Measurements from ENCODE around the gene ZNF740. TPM values are rescaled to one million over a fixed set of nuclear protein-coding genes. Genes with fewer than 3 reads are reported as not detected.

Gene ZNF740
- total and polyA plus RNA-seq, 7 experiments from 2014 or later = 3.6 to 135 (median 45.6) TPM

DNA sequence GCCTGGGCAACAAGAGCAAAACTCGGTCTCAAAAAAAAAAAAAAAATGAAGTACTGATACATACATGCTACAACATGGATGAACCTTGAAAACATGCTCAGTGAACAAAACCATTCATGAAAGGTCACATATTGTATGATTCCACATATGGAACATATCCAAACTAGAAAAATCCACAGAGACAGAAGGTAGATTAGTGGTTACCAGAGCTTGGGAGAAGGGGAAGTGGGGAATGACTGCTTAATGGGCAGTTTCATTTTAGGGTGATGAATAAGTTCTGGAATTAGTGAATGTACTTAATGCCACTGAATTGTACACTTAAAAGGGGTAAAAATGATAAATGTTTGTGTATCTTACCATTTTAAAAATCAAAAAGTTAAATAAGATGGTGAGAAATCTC lies 23.8 kb downstream of the ZNF740 start:
- peaks cover 57 to 91% (median 78%) of the 10 kb centered on the region in 7 donors for H3K4me1 Mint-ChIP-seq
- H3K36me3 Mint-ChIP-seq = peaks cover 3 to 55% (median 10%) of the 10 kb centered on the region in 5 donors
- H3K4me3 Mint-ChIP-seq = peak overlapping the region; percentile 33 to 92 (median 84)
- Histone ChIP-seq H3K27me3 (ENCODE audit: control insufficient read depth in 2 of 2, insufficient read depth in 2 of 2, low read length in 2 of 2) (no peaks in the 10 kb centered on the region), H3K4me1 (ENCODE audit: control insufficient read depth in 2 of 2, insufficient read depth in 2 of 2, low read length in 2 of 2) (peaks cover 76 to 82% of the 10 kb centered on the region in 2 donors), H3K27ac (ENCODE audit: low read depth, low read length) (peak overlapping the region; percentile 85), H3K36me3 (ENCODE audit: control insufficient read depth in 2 of 3, insufficient read depth in 3 of 3, low read length in 3 of 3) (peaks cover 6 to 7% (median 6%) of the 10 kb centered on the region in 3 experiments), H3K4me3 (ENCODE audit: low read length) (no peak overlapping the region), H3K9me3 (ENCODE audit: control insufficient read depth in 2 of 3, low read length in 3 of 3) (no peaks in the 10 kb centered on the region)
- H3K27me3 Mint-ChIP-seq = no peaks in the 10 kb centered on the region
- H3K27ac Mint-ChIP-seq = peak overlapping the region in 8 of 9 donors; percentile 21 to 89 (median 86)
- POLR2A ChIA-PET = interaction anchor here (0.7 to 10.4 kb wide), 7 partner anchors 8 to 91 kb away, joined by 3 to 217 read pairs (median 5); partner anchors contain the start of genes CSAD, PFDN5 and ZNF740
- intact Hi-C loops (cut with micrococcal nuclease) = no loop called here
- DNase-seq = no peak
- CTCF ChIA-PET = interaction anchor here (0.8 to 10.2 kb wide), 6 partner anchors 7 to 1084 kb away, joined by 3 to 88 read pairs (median 4); partner anchors contain the start of gene ITGB7
- no peaks in the 10 kb centered on the region for H3K9me3 Mint-ChIP-seq
- no peak for ATAC-seq

GRCh38 chr12:53205747-53206419 lies 25.4 kb downstream of the ZNF740 start:
- no peaks in the 10 kb centered on the region for H3K9me3 ChIP-seq (ENCODE audit: control insufficient read depth in 2 of 3, low read length in 3 of 3)
- ChIA-PET POLR2A (interaction anchor here (0.6 to 9.7 kb wide), 10 partner anchors 7 to 258 kb away, joined by 3 to 103 read pairs (median 14); partner anchors contain the start of genes CSAD, MYG1, PFDN5 and ZNF740), CTCF (interaction anchor here (0.9 to 10.7 kb wide), 5 partner anchors 7 to 31 kb away, joined by 3 to 88 read pairs (median 4); partner anchors contain the start of genes CSAD and ZNF740)
- peak overlapping the region; percentile 83 to 92 (median 86) for H3K4me3 Mint-ChIP-seq
- peak in 1 of 9 donors; percentile 75 for DNase-seq
- H3K27ac Mint-ChIP-seq = peak overlapping the region; percentile 61 to 90 (median 87)
- H3K27ac ChIP-seq (ENCODE audit: low read depth, low read length) = peak overlapping the region; percentile 85
- H3K36me3 Mint-ChIP-seq = peaks cover 0 to 50% (median 7%) of the 10 kb centered on the region in 5 donors
- H3K4me1 Mint-ChIP-seq = peaks cover 53 to 84% (median 71%) of the 10 kb centered on the region in 7 donors
- no peaks in the 10 kb centered on the region for H3K9me3 Mint-ChIP-seq
- no peaks in the 10 kb centered on the region for H3K27me3 Mint-ChIP-seq
- no peaks in the 10 kb centered on the region for H3K27me3 ChIP-seq (ENCODE audit: control insufficient read depth in 2 of 2, insufficient read depth in 2 of 2, low read length in 2 of 2)
- intact Hi-C loops (cut with micrococcal nuclease) = loop anchor here (1.0 to 5.0 kb wide), 3 partner anchors 8 to 246 kb away; partner anchors contain the start of gene PCBP2 (in 1 of the 2)
- H3K36me3 ChIP-seq (ENCODE audit: control insufficient read depth in 2 of 3, insufficient read depth in 3 of 3, low read length in 3 of 3) = peaks cover 0 to 6% (median 0%) of the 10 kb centered on the region in 3 experiments
- peak overlapping the region; percentile 84 for H3K4me3 ChIP-seq (ENCODE audit: low read length)
- peak; percentile 68 for ATAC-seq
- peaks cover 63 to 73% of the 10 kb centered on the region in 2 donors for H3K4me1 ChIP-seq (ENCODE audit: control insufficient read depth in 2 of 2, insufficient read depth in 2 of 2, low read length in 2 of 2)

- DNase-seq (peak in 8 of 9 donors; percentile 59 to 72 (median 67)), ATAC-seq (peak; percentile 89)
- peak within 1 kb of the TSS; percentile 84 for H3K4me3 ChIP-seq (ENCODE audit: low read length)
- peak within 1 kb of the TSS; percentile 85 for H3K27ac ChIP-seq (ENCODE audit: low read depth, low read length)
- Mint-ChIP-seq H3K4me1 (peaks cover 51 to 76% (median 69%) of the 10 kb centered on the region in 7 donors), H3K36me3 (peaks cover 0 to 51% (median 8%) of the 10 kb centered on the region in 5 donors), H3K9me3 (no peaks in the 10 kb centered on the region), H3K4me3 (peak within 1 kb of the TSS; percentile 83 to 95 (median 88)), H3K27ac (peak within 1 kb of the TSS; percentile 82 to 98 (median 88)), H3K27me3 (no peaks in the 10 kb centered on the region)
- H3K36me3 ChIP-seq (ENCODE audit: control insufficient read depth in 2 of 3, insufficient read depth in 3 of 3, low read length in 3 of 3) = peaks cover 0 to 17% (median 0%) of the 10 kb centered on the region in 3 experiments
- POLR2A ChIA-PET = interaction anchor here (1.0 to 9.7 kb wide), 14 partner anchors 8 to 114 kb away, joined by 3 to 103 read pairs (median 8); partner anchors contain the start of genes AAAS, CSAD, MYG1 and PFDN5
- CTCF ChIA-PET = interaction anchor here (0.6 to 14.6 kb wide), 7 partner anchors 8 to 82 kb away, joined by 3 to 159 read pairs (median 4); partner anchors contain the start of gene ESPL1
- peaks cover 52 to 61% of the 10 kb centered on the region in 2 donors for H3K4me1 ChIP-seq (ENCODE audit: control insufficient read depth in 2 of 2, insufficient read depth in 2 of 2, low read length in 2 of 2)
- intact Hi-C loops (cut with micrococcal nuclease) = loop anchor here (1.0 to 5.0 kb wide), 5 partner anchors 9 to 245 kb away; partner anchors contain the start of genes CSAD (in 1 of the 2), PCBP2 (in 1 of the 2) and ZNF740 (in 1 of the 2)
- no peaks in the 10 kb centered on the region for H3K27me3 ChIP-seq (ENCODE audit: control insufficient read depth in 2 of 2, insufficient read depth in 2 of 2, low read length in 2 of 2)
- H3K9me3 ChIP-seq (ENCODE audit: control insufficient read depth in 2 of 3, low read length in 3 of 3) = no peaks in the 10 kb centered on the region
These were observed 26.5 kb downstream of the ZNF740 start, which contains the start of gene ITGB7 for GRCh38 chr12:53207042-53207441. ITGB7 (minus strand) TSS chr12:53207251; CDS start chr12:53200443, 6,808 bp downstream.

DNA sequence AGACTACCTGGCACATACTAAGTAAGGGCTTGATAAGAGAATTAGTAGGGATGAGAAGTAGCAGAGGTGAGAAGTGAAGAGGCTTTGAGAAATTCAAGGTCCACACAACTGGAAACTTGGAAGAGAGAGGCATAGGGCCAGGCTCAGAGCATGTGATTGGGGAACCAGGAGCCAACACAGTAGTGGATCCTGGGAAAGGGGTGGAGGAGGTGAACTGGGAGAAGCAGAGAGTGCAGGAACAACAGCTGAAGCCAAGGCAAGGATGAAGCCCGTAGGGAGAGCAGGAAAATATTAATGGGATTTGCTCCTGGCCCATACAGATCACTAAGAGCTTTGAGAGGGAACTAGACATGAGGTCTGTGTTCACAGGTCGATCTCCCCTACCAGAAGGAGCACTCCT lies 27.9 kb downstream of the ZNF740 start:
- H3K27me3 ChIP-seq (ENCODE audit: control insufficient read depth in 2 of 2, insufficient read depth in 2 of 2, low read length in 2 of 2) = no peaks in the 10 kb centered on the region
- Mint-ChIP-seq H3K4me1 (peaks cover 51 to 76% (median 69%) of the 10 kb centered on the region in 7 donors), H3K27me3 (no peaks in the 10 kb centered on the region), H3K27ac (peak overlapping the region; percentile 86 to 98 (median 88)), H3K36me3 (peaks cover 0 to 55% (median 12%) of the 10 kb centered on the region in 5 donors), H3K9me3 (no peaks in the 10 kb centered on the region), H3K4me3 (peak overlapping the region; percentile 72 to 95 (median 83))
- H3K4me1 ChIP-seq (ENCODE audit: control insufficient read depth in 2 of 2, insufficient read depth in 2 of 2, low read length in 2 of 2) = peaks cover 42 to 50% of the 10 kb centered on the region in 2 donors
- no peak for DNase-seq
- H3K36me3 ChIP-seq (ENCODE audit: control insufficient read depth in 2 of 3, insufficient read depth in 3 of 3, low read length in 3 of 3) = peaks cover 0 to 31% (median 0%) of the 10 kb centered on the region in 3 experiments
- peak overlapping the region; percentile 33 for H3K4me3 ChIP-seq (ENCODE audit: low read length)
- POLR2A ChIA-PET = interaction anchor here (0.7 to 9.7 kb wide), 15 partner anchors 9 to 115 kb away, joined by 3 to 103 read pairs (median 7); partner anchors contain the start of genes AAAS, CSAD, ESPL1 and MYG1
- peak overlapping the region; percentile 70 for H3K27ac ChIP-seq (ENCODE audit: low read depth, low read length)
- CTCF ChIA-PET = interaction anchor here (0.9 to 14.6 kb wide), 9 partner anchors 9 to 113 kb away, joined by 3 to 159 read pairs (median 5); partner anchors contain the start of genes AAAS, CSAD and ZNF740
- H3K9me3 ChIP-seq (ENCODE audit: control insufficient read depth in 2 of 3, low read length in 3 of 3) = no peaks in the 10 kb centered on the region
- no peak for ATAC-seq
- intact Hi-C loops (cut with micrococcal nuclease) = loop anchor here (5.0 kb wide), 2 partner anchors 141 to 244 kb away; partner anchors contain the start of gene PCBP2 (in 1 of the 2)

DNA sequence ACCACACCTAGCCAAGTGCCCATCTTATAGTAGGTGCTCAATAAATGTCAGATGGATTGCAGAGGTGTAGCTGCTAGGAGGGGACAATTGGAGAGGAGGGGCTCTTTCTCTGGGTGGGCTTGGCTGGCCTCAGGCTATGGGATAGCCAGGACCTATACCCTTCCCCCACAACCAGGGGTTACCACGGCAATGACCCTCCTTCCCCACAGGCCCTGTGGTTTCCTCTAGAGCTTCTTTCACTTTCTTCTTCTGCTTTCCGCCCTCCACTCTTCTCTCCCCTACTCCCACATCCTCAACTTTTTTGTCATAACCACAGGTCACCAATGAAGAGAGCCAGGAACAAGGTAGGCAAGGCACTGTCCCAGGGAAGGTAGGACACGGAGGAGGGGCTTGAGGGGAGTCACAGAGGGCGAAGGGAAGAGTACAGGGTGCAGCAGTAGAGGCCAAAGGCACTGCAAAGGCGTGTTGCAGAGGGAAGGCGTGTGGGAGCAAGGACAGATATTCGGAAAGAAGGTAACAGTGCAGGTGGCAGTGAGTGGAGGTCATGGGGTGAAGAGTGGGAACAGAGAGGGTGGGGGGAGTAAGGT lies 28.4 kb downstream of the ZNF740 start:
- POLR2A ChIA-PET = interaction anchor here (0.7 to 9.7 kb wide), 12 partner anchors 10 to 114 kb away, joined by 3 to 103 read pairs (median 10); partner anchors contain the start of genes CSAD, ESPL1, MYG1 and PFDN5
- intact Hi-C loops (cut with micrococcal nuclease) = loop anchor here (1.0 to 5.0 kb wide), 5 partner anchors 11 to 243 kb away; partner anchors contain the start of genes CSAD (in 1 of the 2), PCBP2 (in 1 of the 2) and ZNF740 (in 1 of the 2)

More for the DNA sequence above, 28.4 kb downstream of the ZNF740 start:
- H3K27me3 ChIP-seq (ENCODE audit: control insufficient read depth in 2 of 2, insufficient read depth in 2 of 2, low read length in 2 of 2) = no peaks in the 10 kb centered on the region
- DNase-seq (peak in 3 of 9 donors; percentile 32 to 55 (median 34)), ATAC-seq (peak; percentile 43)
- Mint-ChIP-seq H3K36me3 (peaks cover 0 to 56% (median 12%) of the 10 kb centered on the region in 5 donors), H3K27me3 (no peaks in the 10 kb centered on the region), H3K9me3 (no peaks in the 10 kb centered on the region), H3K4me1 (peaks cover 56 to 77% (median 69%) of the 10 kb centered on the region in 7 donors), H3K4me3 (peak overlapping the region; percentile 67 to 95 (median 83)), H3K27ac (peak overlapping the region; percentile 86 to 98 (median 88))
- peak overlapping the region; percentile 70 for H3K27ac ChIP-seq (ENCODE audit: low read depth, low read length)
- H3K4me1 ChIP-seq (ENCODE audit: control insufficient read depth in 2 of 2, insufficient read depth in 2 of 2, low read length in 2 of 2) = peaks cover 37 to 44% of the 10 kb centered on the region in 2 donors
- peaks cover 0 to 36% (median 0%) of the 10 kb centered on the region in 3 experiments for H3K36me3 ChIP-seq (ENCODE audit: control insufficient read depth in 2 of 3, insufficient read depth in 3 of 3, low read length in 3 of 3)
- H3K9me3 ChIP-seq (ENCODE audit: control insufficient read depth in 2 of 3, low read length in 3 of 3) = no peaks in the 10 kb centered on the region
- CTCF ChIA-PET = interaction anchor here (0.9 to 14.6 kb wide), 7 partner anchors 10 to 112 kb away, joined by 3 to 159 read pairs (median 5); partner anchors contain the start of genes AAAS, CSAD and ZNF740
- H3K4me3 ChIP-seq (ENCODE audit: low read length) = peak overlapping the region; percentile 33
